NCI-H1694 (cell line): Measurements from ENCODE around the gene WNT9A.

Source experiments
- DNase-seq: peaks from one replicate; lab custom pipeline; 2025; lab: John Stamatoyannopoulos, UW

Gene WNT9A

GRCh38 chr1:227941509-227942020, 6.2 kb downstream of the WNT9A start:
- DNase-seq: no peak

- no peak for DNase-seq
Observed at GRCh38 chr1:227940791-227941241, 6.9 kb downstream of the WNT9A start.

GRCh38 chr1:227939791-227940771, 7.7 kb downstream of the WNT9A start:
- DNase-seq: no peak

DNA sequence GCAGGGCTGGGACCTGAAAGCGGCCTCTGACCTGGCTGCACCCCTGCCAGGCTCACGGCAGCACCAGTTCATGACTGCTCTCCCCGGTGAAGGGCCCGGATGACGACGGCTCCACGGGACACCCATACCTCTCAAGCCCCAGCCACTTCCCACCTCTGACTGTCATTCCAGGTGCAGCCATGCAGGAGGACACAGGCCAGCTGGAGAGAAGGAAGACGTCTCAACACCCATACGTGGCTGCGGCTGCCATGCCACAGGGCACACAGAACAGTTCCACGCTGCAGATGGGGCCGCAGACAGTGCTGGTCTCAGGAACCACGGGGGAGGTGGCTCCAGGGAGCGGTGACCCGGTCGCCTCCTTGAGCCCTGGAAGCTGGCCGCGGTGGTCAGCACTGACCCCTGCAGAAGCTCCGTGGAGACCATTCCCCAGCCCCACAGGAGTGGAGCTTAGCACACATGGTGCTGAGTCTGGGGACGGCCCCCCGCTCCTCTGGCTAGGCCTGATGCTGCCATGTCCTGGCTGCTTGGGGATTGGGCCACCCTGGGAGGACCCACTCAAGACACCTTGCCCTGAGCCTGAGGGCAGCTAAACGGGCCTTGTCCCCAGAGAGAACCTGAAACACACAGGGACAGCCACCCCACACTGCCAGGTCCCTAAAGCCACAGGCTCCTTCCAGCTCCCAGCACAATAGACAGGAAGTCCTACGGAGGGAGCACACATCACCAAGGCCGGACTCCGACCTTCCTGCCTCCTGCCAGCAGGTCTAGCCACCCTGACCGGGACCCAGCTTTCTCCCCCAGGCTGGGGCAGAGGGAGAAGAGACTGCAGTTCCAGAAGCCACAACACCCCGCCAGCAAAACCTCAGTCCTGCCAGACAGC, 8.6 kb downstream of the WNT9A start:
- no peak for DNase-seq

- DNase-seq: no peak
Observed at GRCh38 chr1:227938276-227938675, 9.5 kb downstream of the WNT9A start.

GRCh38 chr1:227937838-227938145, 9.9 kb downstream of the WNT9A start:
- DNase-seq: no peak

DNA sequence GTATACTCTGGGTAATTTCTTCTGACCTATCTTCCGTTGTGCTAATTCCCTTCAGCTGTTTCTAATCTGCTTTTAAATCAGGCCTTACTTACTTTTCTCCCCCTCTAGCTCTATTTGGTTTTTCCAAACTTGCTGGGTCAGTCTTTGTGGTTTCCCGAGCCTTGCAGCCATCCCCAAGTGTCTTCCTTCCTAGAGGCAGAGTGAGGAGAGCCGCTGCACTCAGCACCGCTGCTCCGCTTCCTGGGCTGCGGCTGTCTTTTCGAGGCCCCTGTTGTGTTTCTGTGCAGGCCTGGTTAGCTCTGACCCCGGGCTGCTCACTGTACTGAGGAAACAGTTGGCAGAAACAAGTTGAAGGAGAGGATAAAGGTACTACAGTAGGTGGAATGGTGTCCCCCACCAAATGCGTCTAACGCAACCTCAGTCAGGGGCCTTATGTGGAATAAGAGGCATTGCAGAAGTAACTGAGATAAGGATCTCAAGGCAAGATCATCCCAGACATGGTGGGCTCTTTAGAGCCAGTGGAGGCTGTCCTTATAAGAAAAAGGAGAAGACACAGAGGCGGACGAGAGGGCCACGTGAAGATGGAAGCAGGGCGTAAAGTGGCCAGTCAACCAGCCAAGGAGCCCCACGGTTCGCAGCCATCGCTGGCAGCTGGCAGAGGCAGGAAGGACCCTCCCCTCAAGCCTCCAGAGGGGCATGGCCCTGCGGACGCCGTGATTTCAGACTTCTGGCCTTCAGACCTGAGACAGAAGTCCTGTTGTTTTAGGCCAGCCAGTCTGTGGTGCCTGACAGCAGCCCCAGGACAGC, 10.5 kb downstream of the WNT9A start:
- no peak for DNase-seq

DNA sequence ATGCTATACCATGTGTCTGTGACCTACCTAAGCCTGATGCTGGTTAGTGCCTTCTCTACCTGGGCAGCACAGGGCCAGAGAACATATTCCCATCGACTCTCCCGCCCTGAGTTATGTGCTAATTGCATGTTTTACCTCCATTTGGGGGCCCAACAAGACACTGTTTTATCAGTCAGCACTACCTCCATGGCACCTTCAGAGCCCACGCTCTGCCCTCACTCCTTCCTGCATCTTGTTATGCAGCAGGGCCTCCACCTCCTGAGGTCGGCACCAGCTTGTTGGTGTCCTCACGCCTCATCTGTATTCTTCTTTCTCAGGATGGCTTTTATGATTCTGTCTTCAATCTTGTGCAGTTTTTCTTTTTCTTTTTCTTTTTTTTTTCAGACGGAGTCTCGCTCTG, 11.9 kb downstream of the WNT9A start:
- DNase-seq: no peak

DNA sequence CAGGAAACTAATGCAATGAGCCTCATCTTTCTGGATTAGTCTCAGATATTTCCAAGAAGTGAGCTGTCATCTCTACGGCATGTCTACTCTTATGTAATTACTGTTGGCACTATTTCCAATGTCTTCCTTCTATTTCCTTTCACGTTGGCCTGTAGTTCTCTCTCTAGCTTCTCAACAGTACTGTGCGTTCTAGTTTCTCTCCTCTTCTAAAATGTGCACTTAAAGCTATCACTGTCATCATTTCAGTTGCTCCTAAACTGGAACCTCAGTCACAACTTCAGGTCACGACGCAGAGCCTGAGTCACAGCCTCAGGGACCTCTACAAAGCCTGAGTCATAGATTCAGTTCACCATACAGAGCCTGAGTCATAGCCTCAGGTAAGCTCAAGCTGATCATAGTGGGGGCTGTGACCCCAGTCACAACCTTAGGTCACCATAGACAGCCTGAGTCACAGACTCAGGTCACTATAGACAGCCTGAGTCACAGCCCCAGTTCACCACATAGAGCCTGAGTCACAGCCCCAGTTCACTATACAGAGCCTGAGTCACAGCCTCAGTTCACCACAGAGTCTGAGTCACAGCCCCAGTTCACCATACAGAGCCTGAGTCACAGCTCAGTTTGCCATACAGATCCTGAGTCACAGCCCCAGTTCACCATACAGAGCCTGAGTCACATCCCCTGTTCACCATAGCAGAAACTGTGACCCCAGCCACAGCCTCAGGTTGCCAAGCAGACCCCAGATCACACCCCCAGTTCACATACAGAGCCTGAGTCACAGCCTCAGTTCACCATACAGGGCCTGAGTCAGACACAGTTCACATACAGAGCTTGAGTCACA, 13.0 kb downstream of the WNT9A start:
- DNase-seq: no peak

DNA sequence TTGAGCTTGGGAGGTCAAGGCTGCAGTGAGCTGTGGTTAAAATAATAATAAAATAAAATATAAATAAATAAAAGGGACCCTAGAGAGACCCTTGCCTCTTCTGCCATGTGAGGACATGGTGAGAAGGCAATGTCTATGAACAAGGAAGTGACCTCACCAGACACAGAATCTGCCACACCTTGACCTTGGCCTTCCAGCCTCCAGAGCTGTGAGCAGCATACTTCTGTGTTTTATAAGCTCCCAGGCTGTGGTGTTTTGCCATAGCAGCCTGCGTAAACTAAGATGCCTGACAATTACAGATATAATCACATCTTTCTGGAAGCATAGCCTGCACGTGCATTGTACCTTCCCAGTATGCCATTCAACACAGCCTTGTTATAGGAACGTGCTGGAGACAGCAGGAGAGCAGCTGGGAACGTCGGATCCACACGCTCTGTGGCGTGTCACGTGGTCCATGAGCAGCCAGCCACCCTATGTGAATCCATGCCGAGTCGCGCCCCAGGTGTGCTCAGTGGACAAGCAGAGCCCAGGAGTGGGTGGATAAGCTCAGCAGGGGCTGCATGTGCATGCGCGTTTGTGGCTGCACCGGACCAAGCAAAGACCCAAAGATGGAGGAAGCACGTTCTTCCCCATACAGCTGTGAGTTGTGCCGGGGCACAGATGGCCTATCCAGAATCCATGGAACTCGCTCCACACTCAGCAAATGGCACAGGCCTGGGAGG, 17.8 kb downstream of the WNT9A start:
- no peak for DNase-seq

DNA sequence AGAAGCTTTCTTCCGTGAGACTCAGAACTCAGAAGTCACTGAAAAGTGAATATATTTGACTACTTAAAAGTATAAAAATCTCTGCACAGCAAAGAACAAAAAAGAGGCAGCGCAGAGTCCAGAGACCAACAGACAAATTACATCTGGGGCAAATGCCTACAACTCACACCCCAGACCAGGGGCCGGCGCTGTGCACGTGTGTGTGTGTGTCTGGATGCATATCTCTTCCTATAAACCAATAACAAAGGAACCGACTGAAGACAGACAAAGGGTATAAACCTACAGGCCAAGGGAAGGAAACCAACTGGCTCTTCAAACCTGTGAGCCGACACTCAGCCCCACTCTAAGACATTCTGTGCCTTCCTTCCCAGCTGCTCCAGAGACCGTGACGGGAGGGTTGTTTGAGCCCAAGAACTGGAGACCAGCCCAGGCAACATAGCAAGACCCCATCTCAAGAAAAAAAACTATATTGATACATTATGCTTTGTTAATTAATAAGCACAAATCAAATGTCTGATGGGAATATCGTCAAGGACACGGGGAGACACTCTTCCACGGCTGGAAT, 18.8 kb downstream of the WNT9A start:
- DNase-seq: no peak

GRCh38 chr1:227927971-227928741, 19.6 kb downstream of the WNT9A start:
- no peak for DNase-seq

- no peak for DNase-seq
Observed at GRCh38 chr1:227926896-227927885, 20.5 kb downstream of the WNT9A start.

DNA sequence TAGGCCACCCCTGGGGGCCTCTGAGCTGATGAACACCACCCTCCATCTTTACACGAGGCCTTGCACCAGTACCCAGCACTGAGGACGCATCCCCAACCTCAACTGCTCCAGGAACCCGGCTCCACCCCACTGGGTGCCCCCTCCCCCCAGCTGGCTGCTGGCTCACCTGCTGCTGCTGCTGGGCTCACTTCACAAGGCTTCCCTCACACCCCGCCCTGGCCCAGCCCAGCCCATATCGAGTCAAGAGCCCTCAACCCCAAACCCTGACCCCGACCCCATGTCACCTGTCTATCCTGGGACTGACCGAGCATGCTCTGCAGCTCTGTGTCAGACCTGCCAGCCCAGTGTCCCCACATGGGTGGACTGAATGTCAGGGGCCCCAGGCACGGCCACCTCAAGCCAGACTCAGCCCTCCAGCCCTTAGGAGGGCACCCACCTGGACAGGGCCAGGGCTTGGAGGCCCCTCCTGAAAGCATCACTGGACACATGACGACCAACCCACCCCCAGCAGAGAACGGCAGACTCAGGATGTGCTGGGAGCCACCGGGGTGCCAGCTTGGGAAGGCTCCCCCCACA, 21.4 kb downstream of the WNT9A start:
- no peak for DNase-seq

DNA sequence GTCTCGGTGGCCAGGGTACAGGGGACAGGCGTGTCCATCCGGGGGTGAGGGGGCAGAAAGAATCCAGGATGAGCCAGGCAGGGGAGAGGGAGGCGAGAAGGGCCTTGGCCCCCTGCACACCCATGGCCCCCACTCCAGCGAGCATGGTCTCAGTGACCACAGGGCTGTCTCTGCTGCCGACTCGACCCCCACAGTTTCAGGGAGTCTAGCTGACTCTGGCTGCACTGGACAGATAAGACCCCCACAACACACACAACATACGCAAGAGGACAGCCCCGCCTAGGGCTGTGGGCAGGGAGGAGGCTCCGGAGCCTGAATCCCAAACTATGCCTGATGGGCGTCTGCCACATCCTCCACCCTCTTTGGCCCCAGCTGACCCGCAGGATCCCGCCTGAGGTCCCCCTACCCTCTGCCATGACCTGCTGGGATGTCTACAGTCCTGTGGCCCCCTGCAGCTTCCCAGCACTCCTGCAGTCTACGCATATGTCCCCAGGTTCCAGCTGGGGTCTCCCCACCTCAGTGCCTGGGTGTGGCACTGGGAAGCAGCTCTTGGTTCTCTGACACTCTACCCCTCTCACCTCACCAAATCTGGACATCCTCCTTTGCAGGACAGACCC, 22.0 kb downstream of the WNT9A start:
- DNase-seq: no peak

DNA sequence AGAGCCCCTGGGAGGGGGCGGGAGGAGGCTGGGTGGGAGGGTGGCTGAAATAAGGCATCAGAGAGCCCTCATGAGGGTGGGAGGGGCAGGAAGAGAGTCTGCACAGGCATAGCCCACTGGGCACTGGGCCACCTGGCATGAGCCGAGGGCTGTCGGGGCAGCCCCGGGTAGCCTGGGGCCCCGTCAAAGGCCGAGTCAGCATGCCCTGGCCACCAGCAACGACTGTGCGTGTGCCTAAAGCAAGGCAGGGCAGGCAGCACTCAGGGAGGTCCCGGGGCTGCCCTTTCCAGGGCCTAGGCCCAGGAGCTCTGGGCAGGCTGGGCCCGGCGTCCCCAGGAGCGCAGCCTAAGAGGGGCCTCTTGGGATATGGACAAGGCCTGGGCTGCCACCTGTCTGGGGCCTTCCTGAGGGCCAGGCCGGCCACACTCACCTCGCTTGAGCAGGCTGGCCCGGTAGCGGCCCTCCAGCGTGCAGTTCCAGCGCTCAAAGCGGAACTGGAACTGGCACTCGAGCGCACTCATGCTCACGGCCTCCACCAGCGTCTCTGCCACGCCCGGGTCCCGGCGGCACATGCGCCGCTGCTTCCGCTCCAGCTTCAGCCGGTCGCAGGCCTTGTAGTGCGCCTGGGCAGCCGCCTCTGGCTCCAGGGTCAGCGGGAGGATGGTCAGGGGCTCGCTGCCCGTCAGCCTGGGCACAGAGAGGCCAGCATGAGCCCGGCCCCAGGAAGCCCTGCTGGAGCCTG, 22.7 kb downstream of the WNT9A start:
- DNase-seq: no peak
